ENCODE data around the gene HTR7. TPM values are rescaled to one million over a fixed set of nuclear protein-coding genes. Genes with fewer than 3 reads are reported as not detected.

HTR7 gene
- total and polyA plus RNA-seq, 7 experiments from 2014 or later = 0.11 to 0.32 (median 0.13) TPM; not detected in 4

GRCh38 chr10:90879062-90879461 is 21.2 kb upstream of the HTR7 start:
- Mint-ChIP-seq H3K27ac (no peak overlapping the region), H3K4me1 (peaks cover 1 to 17% (median 7%) of the 10 kb centered on the region in 7 donors), H3K4me3 (no peak overlapping the region), H3K9me3 (no peaks in the 10 kb centered on the region), H3K27me3 (no peaks in the 10 kb centered on the region), H3K36me3 (peaks cover 11 to 33% (median 26%) of the 10 kb centered on the region in 5 donors)
- ChIA-PET POLR2A (no interaction called here), CTCF (interaction anchor here (0.6 to 1.5 kb wide), 7 partner anchors 9 to 1375 kb away, joined by 3 to 10 read pairs (median 4); no protein-coding TSS in a partner anchor)
- H3K4me3 ChIP-seq (ENCODE audit: low read length) = no peak overlapping the region
- intact Hi-C loops (cut with micrococcal nuclease) = loop anchor here in 1 of 2 donors (10.0 kb wide), 3 partner anchors 346 to 1966 kb away; partner anchors contain the start of genes EXOC6, LIPA and PCGF5
- H3K27me3 ChIP-seq (ENCODE audit: control insufficient read depth in 2 of 2, insufficient read depth in 2 of 2, low read length in 2 of 2) = no peaks in the 10 kb centered on the region
- ATAC-seq (no peak), DNase-seq (no peak)
- H3K27ac ChIP-seq (ENCODE audit: low read depth, low read length) = no peak overlapping the region
- H3K36me3 ChIP-seq (ENCODE audit: control insufficient read depth in 2 of 3, insufficient read depth in 3 of 3, low read length in 3 of 3) = peaks cover 6 to 46% (median 12%) of the 10 kb centered on the region in 3 experiments
- peaks cover 0 to 2% of the 10 kb centered on the region in 2 donors for H3K4me1 ChIP-seq (ENCODE audit: control insufficient read depth in 2 of 2, insufficient read depth in 2 of 2, low read length in 2 of 2)
- H3K9me3 ChIP-seq (ENCODE audit: control insufficient read depth in 2 of 3, low read length in 3 of 3) = no peaks in the 10 kb centered on the region

GRCh38 chr10:90872648-90873020 is 14.8 kb upstream of the HTR7 start:
- peaks cover 24 to 53% (median 37%) of the 10 kb centered on the region in 7 donors for H3K4me1 Mint-ChIP-seq
- no peak for ATAC-seq
- Histone ChIP-seq H3K27me3 (ENCODE audit: control insufficient read depth in 2 of 2, insufficient read depth in 2 of 2, low read length in 2 of 2) (no peaks in the 10 kb centered on the region), H3K4me3 (ENCODE audit: low read length) (peak overlapping the region; percentile 83), H3K27ac (ENCODE audit: low read depth, low read length) (no peak overlapping the region), H3K4me1 (ENCODE audit: control insufficient read depth in 2 of 2, insufficient read depth in 2 of 2, low read length in 2 of 2) (peaks cover 14 to 23% of the 10 kb centered on the region in 2 donors), H3K9me3 (ENCODE audit: control insufficient read depth in 2 of 3, low read length in 3 of 3) (no peaks in the 10 kb centered on the region), H3K36me3 (ENCODE audit: control insufficient read depth in 2 of 3, insufficient read depth in 3 of 3, low read length in 3 of 3) (peaks cover 6 to 22% (median 7%) of the 10 kb centered on the region in 3 experiments)
- H3K9me3 Mint-ChIP-seq = peaks cover 0 to 10% (median 0%) of the 10 kb centered on the region in 11 donors
- intact Hi-C loops (cut with micrococcal nuclease) = loop anchor here (5.0 to 10.0 kb wide), 13 partner anchors 352 to 1972 kb away; partner anchors contain the start of genes TNKS2 (in 2 of the 2), BTAF1 (in 1 of the 2), EXOC6 (in 1 of the 2) and FGFBP3 (in 1 of the 2)
- H3K27me3 Mint-ChIP-seq = peaks cover 18 to 34% (median 28%) of the 10 kb centered on the region in 5 donors
- peak overlapping the region in 8 of 9 donors; percentile 73 to 95 (median 86) for H3K27ac Mint-ChIP-seq
- H3K36me3 Mint-ChIP-seq = peaks cover 8 to 25% (median 15%) of the 10 kb centered on the region in 5 donors
- H3K4me3 Mint-ChIP-seq = peak overlapping the region; percentile 94 to 99 (median 98)
- ChIA-PET CTCF (no interaction called here), POLR2A (interaction anchor here (0.5 to 1.0 kb wide), 3 partner anchors 12 to 1624 kb away, joined by 3 read pairs; no protein-coding TSS in a partner anchor)
- no peak for DNase-seq

GRCh38 chr10:90871766-90872647 is 14.2 kb upstream of the HTR7 start, which contains the start of gene RPP30:
Gene RPP30, plus strand, starts transcription at chr10:90871974. Its CDS starts 13 bp downstream, at chr10:90871987.
- ATAC-seq = peak; percentile 99
- H3K27ac Mint-ChIP-seq = peak within 1 kb of the TSS; percentile 73 to 95 (median 88)
- H3K36me3 Mint-ChIP-seq = peaks cover 7 to 19% (median 9%) of the 10 kb centered on the region in 5 donors
- peaks cover 6 to 17% (median 7%) of the 10 kb centered on the region in 3 experiments for H3K36me3 ChIP-seq (ENCODE audit: control insufficient read depth in 2 of 3, insufficient read depth in 3 of 3, low read length in 3 of 3)
- peaks cover 24 to 53% (median 37%) of the 10 kb centered on the region in 7 donors for H3K4me1 Mint-ChIP-seq
- peak within 1 kb of the TSS; percentile 83 for H3K4me3 ChIP-seq (ENCODE audit: low read length)
- H3K27me3 ChIP-seq (ENCODE audit: control insufficient read depth in 2 of 2, insufficient read depth in 2 of 2, low read length in 2 of 2) = no peaks in the 10 kb centered on the region
- ChIA-PET CTCF (interaction anchor here (0.6 to 1.5 kb wide), 3 partner anchors 10 to 216 kb away, joined by 3 to 4 read pairs (median 3); no protein-coding TSS in a partner anchor), POLR2A (interaction anchor here (0.5 to 1.0 kb wide), 5 partner anchors 9 to 1945 kb away, joined by 3 read pairs; no protein-coding TSS in a partner anchor)
- H3K4me1 ChIP-seq (ENCODE audit: control insufficient read depth in 2 of 2, insufficient read depth in 2 of 2, low read length in 2 of 2) = peaks cover 14 to 23% of the 10 kb centered on the region in 2 donors
- H3K4me3 Mint-ChIP-seq = peak within 1 kb of the TSS; percentile 94 to 99 (median 98)
- intact Hi-C loops (cut with micrococcal nuclease) = loop anchor here (1.0 to 10.0 kb wide), 27 partner anchors 14 to 1973 kb away; partner anchors contain the start of genes HECTD2 (in 2 of the 2), KIF20B (in 2 of the 2), PCGF5 (in 2 of the 2) and TNKS2 (in 2 of the 2)
- H3K27ac ChIP-seq (ENCODE audit: low read depth, low read length) = peak within 1 kb of the TSS; percentile 71
- peaks cover 0 to 10% (median 0%) of the 10 kb centered on the region in 11 donors for H3K9me3 Mint-ChIP-seq
- DNase-seq = peak; percentile 71 to 83 (median 77)
- peaks cover 22 to 40% (median 34%) of the 10 kb centered on the region in 5 donors for H3K27me3 Mint-ChIP-seq
- no peaks in the 10 kb centered on the region for H3K9me3 ChIP-seq (ENCODE audit: control insufficient read depth in 2 of 3, low read length in 3 of 3)

GRCh38 chr10:90871279-90871765 is 13.5 kb upstream of the HTR7 start:
- ChIA-PET POLR2A (interaction anchor here (0.6 to 0.9 kb wide), 2 partner anchors 8 to 1944 kb away, joined by 3 read pairs; no protein-coding TSS in a partner anchor), CTCF (interaction anchor here (0.8 to 1.5 kb wide), 2 partner anchors 9 to 120 kb away, joined by 3 to 4 read pairs; no protein-coding TSS in a partner anchor)
- peaks cover 24 to 50% (median 37%) of the 10 kb centered on the region in 7 donors for H3K4me1 Mint-ChIP-seq
- intact Hi-C loops (cut with micrococcal nuclease) = loop anchor here (1.0 to 10.0 kb wide), 27 partner anchors 13 to 1973 kb away; partner anchors contain the start of genes HECTD2 (in 2 of the 2), KIF20B (in 2 of the 2), PCGF5 (in 2 of the 2) and TNKS2 (in 2 of the 2)
- ATAC-seq = peak; percentile 72
- DNase-seq = peak in 7 of 9 donors; percentile 30 to 48 (median 42)
- no peaks in the 10 kb centered on the region for H3K9me3 ChIP-seq (ENCODE audit: control insufficient read depth in 2 of 3, low read length in 3 of 3)
- H3K36me3 Mint-ChIP-seq = peaks cover 4 to 12% (median 5%) of the 10 kb centered on the region in 5 donors
- H3K4me3 ChIP-seq (ENCODE audit: low read length) = peak overlapping the region; percentile 83
- peak overlapping the region; percentile 71 for H3K27ac ChIP-seq (ENCODE audit: low read depth, low read length)
- H3K27me3 ChIP-seq (ENCODE audit: control insufficient read depth in 2 of 2, insufficient read depth in 2 of 2, low read length in 2 of 2) = no peaks in the 10 kb centered on the region
- peaks cover 0 to 10% (median 0%) of the 10 kb centered on the region in 11 donors for H3K9me3 Mint-ChIP-seq
- H3K27ac Mint-ChIP-seq = peak overlapping the region; percentile 73 to 95 (median 88)
- H3K4me3 Mint-ChIP-seq = peak overlapping the region; percentile 94 to 99 (median 98)
- H3K27me3 Mint-ChIP-seq = peaks cover 25 to 45% (median 39%) of the 10 kb centered on the region in 5 donors
- peaks cover 14 to 23% of the 10 kb centered on the region in 2 donors for H3K4me1 ChIP-seq (ENCODE audit: control insufficient read depth in 2 of 2, insufficient read depth in 2 of 2, low read length in 2 of 2)
- H3K36me3 ChIP-seq (ENCODE audit: control insufficient read depth in 2 of 3, insufficient read depth in 3 of 3, low read length in 3 of 3) = peaks cover 3 to 10% (median 4%) of the 10 kb centered on the region in 3 experiments

GRCh38 chr10:90866050-90866598 is 8.3 kb upstream of the HTR7 start:
- ChIA-PET POLR2A (interaction anchor here (1.3 kb wide), 1 partner anchor 530 kb away, joined by 3 read pairs; no protein-coding TSS in a partner anchor), CTCF (interaction anchor here (0.6 to 1.7 kb wide), 3 partner anchors 9 to 13 kb away, joined by 3 to 5 read pairs (median 4); no protein-coding TSS in a partner anchor)
- H3K4me1 ChIP-seq (ENCODE audit: control insufficient read depth in 2 of 2, insufficient read depth in 2 of 2, low read length in 2 of 2) = peaks cover 0 to 2% of the 10 kb centered on the region in 2 donors
- H3K27me3 ChIP-seq (ENCODE audit: control insufficient read depth in 2 of 2, insufficient read depth in 2 of 2, low read length in 2 of 2) = no peaks in the 10 kb centered on the region
- no peak overlapping the region for H3K4me3 ChIP-seq (ENCODE audit: low read length)
- intact Hi-C loops (cut with micrococcal nuclease) = loop anchor here in 1 of 2 donors (10.0 kb wide), 1 partner anchor 911 kb away; no protein-coding TSS in a partner anchor
- H3K36me3 ChIP-seq (ENCODE audit: control insufficient read depth in 2 of 3, insufficient read depth in 3 of 3, low read length in 3 of 3) = no peaks in the 10 kb centered on the region
- Mint-ChIP-seq H3K9me3 (peaks cover 0 to 10% (median 0%) of the 10 kb centered on the region in 11 donors), H3K4me3 (no peak overlapping the region), H3K27ac (no peak overlapping the region), H3K4me1 (peaks cover 0 to 9% (median 5%) of the 10 kb centered on the region in 7 donors), H3K36me3 (peaks cover 0 to 9% (median 0%) of the 10 kb centered on the region in 5 donors), H3K27me3 (peaks cover 43 to 83% (median 64%) of the 10 kb centered on the region in 5 donors)
- no peak overlapping the region for H3K27ac ChIP-seq (ENCODE audit: low read depth, low read length)
- DNase-seq (no peak), ATAC-seq (no peak)
- no peaks in the 10 kb centered on the region for H3K9me3 ChIP-seq (ENCODE audit: control insufficient read depth in 2 of 3, low read length in 3 of 3)
